Small intestine (tissue), 7 donors: ENCODE measurements around the gene RPL7A. TPM values are rescaled to one million over a fixed set of nuclear protein-coding genes. Genes with fewer than 3 reads are reported as not detected.

Source experiments
- DNase-seq, 2 donors: peaks; one replicate each; pipeline versions ENCODE4 v3.0.0 to v3.0.0-alpha.2; 2013
- FAIRE-seq: peaks from 2 replicates; lab custom pipeline; 2012; peaks lifted over from hg19 to GRCh38; lab: Jason Lieb, UNC
- H3K27ac ChIP-seq, 3 donors: one replicate each; pipeline ENCODE4 v1.5.1; 2013; ENCODE audit warnings: low read length in 2 of 3, mild to moderate bottlenecking in 2 of 3, control low read depth in 1 of 3, inconsistent platforms in 1 of 3, low read depth in 1 of 3, moderate library complexity in 1 of 3
- H3K27me3 ChIP-seq, 3 donors: one replicate each; pipeline ENCODE4 v1.6.1; 2013; ENCODE audit warnings: low read length in 3 of 3, inconsistent platforms in 1 of 3; ENCODE audit not compliant: control insufficient read depth in 3 of 3, insufficient read depth in 3 of 3
- H3K36me3 ChIP-seq, 3 donors: one replicate each; pipeline ENCODE4 v1.6.1; 2013; ENCODE audit warnings: low read length in 3 of 3, inconsistent platforms in 1 of 3, low read depth in 1 of 3, mild to moderate bottlenecking in 1 of 3, moderate library complexity in 1 of 3; ENCODE audit not compliant: control insufficient read depth in 3 of 3, insufficient read depth in 2 of 3
- H3K4me1 ChIP-seq, 3 donors: one replicate each; pipeline ENCODE4 v1.6.1; 2013; ENCODE audit warnings: low read length in 2 of 3, inconsistent platforms in 1 of 3, low read depth in 1 of 3, mild to moderate bottlenecking in 1 of 3, moderate library complexity in 1 of 3; ENCODE audit not compliant: control insufficient read depth in 3 of 3, insufficient read depth in 2 of 3
- H3K4me3 ChIP-seq, 3 donors: one replicate each; pipeline ENCODE4 v1.5.1; 2013; ENCODE audit warnings: low read length in 3 of 3, control low read depth in 1 of 3, inconsistent platforms in 1 of 3, low read depth in 1 of 3, mild to moderate bottlenecking in 1 of 3, moderate library complexity in 1 of 3
- H3K9me3 ChIP-seq, 2 donors: one replicate each; pipeline ENCODE4 v1.6.1; 2013; ENCODE audit warnings: low read depth in 1 of 2, low read length in 1 of 2; ENCODE audit not compliant: control insufficient read depth in 2 of 2, insufficient read depth in 1 of 2
- WGBS, 3 donors: extraction: QIAGEN DNeasy Blood & Tissue Kit; methylation state at CpG; one replicate each; pipeline ENCODE4 v1.1.7; 2013; 5-methylcytosine and 5-hydroxymethylcytosine counted together
- polyA plus RNA-seq, 4 donors: library from polyadenylated mRNA; stranded (reverse) in 3 of 4; unstranded in 1 of 4; fragments of 200-250 nt in 3 of 4; fragments of 120-200 nt in 1 of 4; gene quantifications; one replicate each; pipeline versions ENCODE4 v1.2.1 to v1.2.3, GENCODE V29; 2013
- donor health status: healthy with polysubstance abuse.
- donor health status: control.
- donor health status: control.
- donor health status: Bipolar disorder and iron deficiency.
- donor health status: healthy.

The RPL7A gene
- polyA plus RNA-seq, 4 donors = 1,890 to 3,725 (median 2,971) TPM

- 79 to 85% (median 83%) methylated on average over 13 of the region's 13 CpGs for WGBS, 3 donors
- FAIRE-seq (no peak), DNase-seq (no peak)
- Histone ChIP-seq H3K4me3 (no peak overlapping the region), H3K27ac (peak overlapping the region in 1 of 3 donors; percentile 4), H3K9me3 (no peaks in the 10 kb centered on the region), H3K27me3 (no peaks in the 10 kb centered on the region), H3K4me1 (peaks cover 0 to 56% (median 2%) of the 10 kb centered on the region in 3 donors), H3K36me3 (peaks cover 5 to 90% (median 29%) of the 10 kb centered on the region in 3 donors)
These were observed 13.6 kb downstream of the RPL7A start for GRCh38 chr9:133361507-133362092.

GRCh38 chr9:133362359-133363044, 14.5 kb downstream of the RPL7A start:
- Histone ChIP-seq H3K27me3 (no peaks in the 10 kb centered on the region), H3K36me3 (peaks cover 5 to 95% (median 37%) of the 10 kb centered on the region in 3 donors), H3K9me3 (no peaks in the 10 kb centered on the region), H3K4me1 (peaks cover 0 to 58% (median 7%) of the 10 kb centered on the region in 3 donors), H3K4me3 (no peak overlapping the region), H3K27ac (peak overlapping the region in 1 of 3 donors; percentile 4)
- no peak for DNase-seq
- 84 to 91% (median 88%) methylated on average over 15 of the region's 15 CpGs for WGBS, 3 donors
- no peak for FAIRE-seq

GRCh38 chr9:133366435-133366834, 18.4 kb downstream of the RPL7A start:
- Histone ChIP-seq H3K27me3 (no peaks in the 10 kb centered on the region), H3K27ac (peak overlapping the region in 1 of 3 donors; percentile 93), H3K36me3 (peaks cover 11 to 89% (median 37%) of the 10 kb centered on the region in 3 donors), H3K4me1 (peaks cover 7 to 58% (median 17%) of the 10 kb centered on the region in 3 donors), H3K4me3 (no peak overlapping the region), H3K9me3 (no peaks in the 10 kb centered on the region)
- 93 to 96% (median 94%) methylated on average over 11 of the region's 11 CpGs for WGBS, 3 donors
- FAIRE-seq (no peak), DNase-seq (no peak)

GRCh38 chr9:133367221-133367620, 19.2 kb downstream of the RPL7A start:
- Histone ChIP-seq H3K27ac (peak overlapping the region; percentile 71 to 93 (median 87)), H3K4me3 (no peak overlapping the region), H3K36me3 (peaks cover 11 to 89% (median 32%) of the 10 kb centered on the region in 3 donors), H3K4me1 (peaks cover 9 to 61% (median 19%) of the 10 kb centered on the region in 3 donors), H3K9me3 (no peaks in the 10 kb centered on the region), H3K27me3 (no peaks in the 10 kb centered on the region)
- 86 to 90% (median 89%) methylated on average over 22 of the region's 22 CpGs for WGBS, 3 donors
- no peak for FAIRE-seq
- no peak for DNase-seq

- FAIRE-seq = no peak
- no peak overlapping the region for H3K4me3 ChIP-seq
- DNase-seq = no peak
These were observed 19.8 kb downstream of the RPL7A start for GRCh38 chr9:133367778-133368177.

GRCh38 chr9:133368249-133368881, 20.3 kb downstream of the RPL7A start:
- Histone ChIP-seq H3K27ac (peak overlapping the region; percentile 71 to 93 (median 87)), H3K4me1 (peaks cover 17 to 73% (median 27%) of the 10 kb centered on the region in 3 donors), H3K9me3 (no peaks in the 10 kb centered on the region), H3K4me3 (no peak overlapping the region), H3K27me3 (no peaks in the 10 kb centered on the region), H3K36me3 (peaks cover 11 to 89% (median 32%) of the 10 kb centered on the region in 3 donors)
- FAIRE-seq (no peak), DNase-seq (peak; percentile 91 to 97)
- 17 to 54% (median 30%) methylated on average over 18 of the region's 18 CpGs for WGBS, 3 donors

More at GRCh38 chr9:133367778-133368177, 19.8 kb downstream of the RPL7A start:
- no peaks in the 10 kb centered on the region for H3K9me3 ChIP-seq
- peaks cover 11 to 88% (median 35%) of the 10 kb centered on the region in 3 donors for H3K36me3 ChIP-seq
- H3K27ac ChIP-seq = peak overlapping the region; percentile 71 to 93 (median 87)
- peaks cover 14 to 67% (median 22%) of the 10 kb centered on the region in 3 donors for H3K4me1 ChIP-seq
- no peaks in the 10 kb centered on the region for H3K27me3 ChIP-seq
- 63 to 79% (median 74%) methylated on average over 10 of the region's 10 CpGs for WGBS, 3 donors

- Histone ChIP-seq H3K36me3 (peaks cover 8 to 83% (median 27%) of the 10 kb centered on the region in 3 donors), H3K27me3 (no peaks in the 10 kb centered on the region), H3K27ac (peak overlapping the region; percentile 69 to 93 (median 87)), H3K4me3 (peak overlapping the region in 1 of 3 donors; percentile 32), H3K9me3 (no peaks in the 10 kb centered on the region), H3K4me1 (peaks cover 19 to 81% (median 28%) of the 10 kb centered on the region in 3 donors)
- WGBS, 3 donors = 40 to 70% (median 44%) methylated on average over 6 of the region's 6 CpGs
- DNase-seq (no peak), FAIRE-seq (no peak)
These were observed 21.4 kb downstream of the RPL7A start for GRCh38 chr9:133369422-133369821.

- H3K27ac ChIP-seq = peak overlapping the region; percentile 69 to 93 (median 87)
- H3K9me3 ChIP-seq = no peaks in the 10 kb centered on the region
- FAIRE-seq (no peak), DNase-seq (no peak)
- peak overlapping the region in 1 of 3 donors; percentile 32 for H3K4me3 ChIP-seq
- 67 to 75% (median 74%) methylated on average over 7 of the region's 7 CpGs for WGBS, 3 donors
- peaks cover 8 to 78% (median 27%) of the 10 kb centered on the region in 3 donors for H3K36me3 ChIP-seq
- H3K4me1 ChIP-seq = peaks cover 19 to 81% (median 28%) of the 10 kb centered on the region in 3 donors
- no peaks in the 10 kb centered on the region for H3K27me3 ChIP-seq
These were observed 21.9 kb downstream of the RPL7A start for GRCh38 chr9:133369933-133370332.
